Stimulated activated CD4-positive, alpha-beta T cell treated with anti-CD3 and anti-CD28 coated beads, Interleukin-15, amount 100 ng/mL, for 24 hours (primary cell): ENCODE measurements around the gene SULT1A1.
"Not testable (repeated sequence)": the region's sequence is repeated elsewhere in the genome, so short reads cannot be mapped to it uniquely, and the experiment has no call there.

Source experiments
- DNase-seq: peaks from one replicate; pipeline ENCODE4 v3.0.0-alpha.2; 2020

SULT1A1 gene

DNA sequence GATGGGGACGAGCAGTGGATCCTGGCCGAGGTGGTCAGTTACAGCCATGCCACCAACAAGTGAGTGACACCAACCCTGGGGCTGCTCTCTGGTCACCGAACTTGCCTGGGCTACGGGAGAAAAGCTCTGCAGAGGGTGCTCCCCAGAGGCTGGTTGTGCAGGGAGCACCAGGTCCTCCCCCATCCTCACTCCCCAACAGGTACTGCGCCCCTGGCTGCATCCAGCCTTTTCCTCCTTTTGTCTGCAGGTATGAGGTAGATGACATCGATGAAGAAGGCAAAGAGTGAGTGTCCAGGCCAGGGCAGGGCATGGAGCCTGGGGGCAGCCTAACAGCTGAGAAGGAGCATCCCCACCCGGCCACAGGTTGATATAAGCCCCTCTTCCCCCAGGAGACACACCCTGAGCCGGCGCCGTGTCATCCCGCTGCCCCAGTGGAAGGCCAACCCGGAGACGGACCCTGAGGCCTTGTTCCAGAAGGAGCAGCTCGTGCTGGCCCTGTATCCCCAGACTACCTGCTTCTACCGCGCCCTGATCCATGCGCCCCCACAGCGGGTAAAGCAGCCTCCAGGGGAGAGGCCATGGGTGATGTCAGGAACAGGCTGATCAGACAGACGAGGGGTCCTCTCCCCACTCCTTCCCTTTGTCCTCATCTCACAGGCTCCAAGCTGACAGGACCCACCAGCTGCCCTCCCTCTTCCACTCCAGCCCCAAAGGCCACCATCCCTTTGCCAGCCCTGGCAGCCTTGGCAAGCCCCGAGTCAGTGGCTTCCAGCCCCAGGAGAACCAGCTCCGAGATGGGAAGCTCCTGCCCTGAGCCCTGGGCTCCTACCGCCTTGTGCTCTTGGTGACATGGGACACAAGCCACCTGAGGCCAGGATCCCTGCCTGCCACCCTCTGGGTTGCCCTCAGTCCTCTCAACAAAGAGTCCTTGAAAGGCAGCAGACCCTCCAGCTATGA lies 19.2 kb downstream of the SULT1A1 start:
- DNase-seq: no peak

DNA sequence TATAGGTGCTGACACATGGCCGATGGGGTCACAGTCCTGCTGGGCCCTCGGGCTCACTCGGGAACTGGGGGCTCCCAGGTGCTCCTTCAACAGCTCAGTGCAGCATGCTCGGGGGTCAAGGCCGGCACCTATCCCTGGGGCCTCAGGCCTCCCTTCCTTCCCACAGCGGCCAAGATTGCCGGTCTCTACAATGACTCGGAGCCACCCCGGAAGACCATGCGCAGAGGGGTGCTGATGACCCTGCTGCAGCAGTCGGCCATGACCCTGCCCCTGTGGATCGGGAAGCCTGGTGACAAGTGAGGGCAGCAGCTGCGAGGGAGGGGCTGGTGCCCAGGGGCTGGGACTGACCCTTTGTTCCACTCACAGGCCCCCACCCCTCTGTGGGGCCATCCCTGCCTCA lies 19.9 kb downstream of the SULT1A1 start:
- DNase-seq: no peak

DNA sequence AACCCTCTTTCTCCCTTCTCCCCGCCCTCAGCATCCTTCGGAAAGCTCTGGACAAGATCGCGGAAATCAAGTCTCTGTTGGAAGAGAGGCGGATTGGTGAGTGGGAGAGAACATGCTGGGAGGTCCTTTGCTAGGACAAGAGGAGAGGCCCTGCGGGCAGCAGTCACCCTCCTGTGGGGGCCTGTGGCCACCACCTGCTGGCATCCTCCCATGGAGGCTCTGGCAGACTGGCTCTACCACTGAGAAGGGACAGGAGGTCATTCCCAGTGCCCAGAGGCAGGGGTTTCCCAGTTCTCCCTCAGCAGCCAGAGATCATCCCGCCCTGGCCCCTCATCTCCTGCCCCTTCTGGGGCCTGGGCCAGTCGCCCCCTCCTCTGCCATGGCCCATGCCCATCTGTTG lies 20.8 kb downstream of the SULT1A1 start:
- DNase-seq: no peak

DNA sequence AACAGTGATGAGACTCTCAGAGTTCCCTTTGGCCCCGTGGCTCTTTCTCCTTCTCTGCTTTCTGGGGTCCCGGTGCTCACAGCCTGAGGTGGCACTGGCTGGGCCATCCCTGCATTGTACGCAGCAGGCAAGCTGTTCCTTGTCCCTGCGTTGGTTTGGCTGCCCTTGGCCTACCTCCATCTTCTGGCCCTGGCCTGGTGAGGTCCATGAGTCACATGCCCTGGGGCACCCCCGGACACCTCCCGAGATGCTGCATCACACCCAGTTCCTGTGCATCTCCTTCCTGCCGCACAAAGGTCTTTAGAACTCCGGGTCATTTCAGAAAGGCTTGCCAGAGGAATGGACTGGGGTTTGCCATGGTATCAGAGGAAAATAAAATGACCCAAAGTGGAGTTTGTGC lies 22.5 kb downstream of the SULT1A1 start:
- DNase-seq: no peak

DNA sequence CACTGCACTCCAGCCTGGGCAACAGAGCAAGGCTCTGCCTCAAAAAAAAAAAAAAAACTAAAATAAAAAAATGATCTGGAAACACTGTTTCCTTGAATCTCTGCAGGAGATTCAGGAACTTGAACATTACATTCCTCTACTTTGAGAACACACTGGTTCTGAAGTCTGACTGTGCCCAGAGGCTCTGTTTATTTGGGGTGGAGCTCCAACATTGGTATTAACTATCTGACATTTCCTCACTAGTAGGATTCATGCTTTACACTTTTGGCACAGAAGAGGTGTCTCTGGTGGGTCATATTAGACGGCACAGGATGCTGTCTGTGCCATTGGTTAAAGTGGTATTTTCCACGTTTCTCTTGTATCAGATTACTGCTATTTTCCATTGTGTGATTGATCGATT lies 23.4 kb downstream of the SULT1A1 start:
- DNase-seq: no peak

DNA sequence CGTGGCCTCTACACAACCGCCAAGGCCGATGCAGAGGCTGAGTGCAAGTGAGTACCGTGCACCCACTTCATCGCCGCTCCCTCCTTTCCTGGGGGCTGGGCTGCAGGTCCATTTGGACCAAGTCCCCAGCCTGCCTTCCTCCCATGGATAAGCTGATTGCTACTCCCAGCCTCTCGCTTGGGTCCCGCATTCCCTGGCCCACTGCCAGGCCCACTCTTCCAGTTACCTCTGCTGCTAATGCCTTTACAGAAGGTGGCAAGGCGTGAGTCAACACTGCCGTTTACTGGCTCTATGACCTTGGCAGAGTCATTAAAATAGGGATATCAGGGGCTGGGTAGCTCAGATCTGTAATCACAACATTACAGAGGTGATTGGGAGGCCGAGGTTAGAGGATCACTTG lies 24.2 kb downstream of the SULT1A1 start:
- no peak for DNase-seq

DNA sequence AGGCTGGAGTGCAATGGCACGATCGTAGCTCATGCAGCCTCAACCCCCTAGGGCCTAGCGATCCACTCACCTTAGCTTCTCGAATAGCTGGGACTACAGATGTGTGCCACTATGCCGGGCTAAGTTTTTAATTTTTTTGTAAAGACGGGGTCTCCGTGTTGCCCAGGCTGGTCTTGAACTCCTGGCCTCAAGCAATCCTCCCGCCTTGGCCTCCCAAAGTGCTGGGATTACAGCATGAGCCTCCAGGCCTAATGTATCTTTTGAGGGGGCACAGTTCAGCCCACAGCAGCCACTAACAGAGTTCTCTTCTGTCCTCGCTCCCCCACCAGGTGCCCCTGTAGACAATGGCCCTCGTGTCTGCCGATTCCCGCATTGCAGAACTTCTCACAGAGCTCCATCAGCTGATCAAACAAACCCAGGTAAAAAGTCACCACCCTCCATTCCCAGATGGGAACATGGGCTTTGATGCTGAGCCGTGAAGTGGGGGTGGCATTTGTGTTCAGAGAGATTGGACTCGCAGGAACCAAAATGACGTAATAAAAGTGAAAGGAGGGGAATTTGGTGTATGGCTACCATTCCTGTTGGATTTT lies 29.0 kb downstream of the SULT1A1 start:
- DNase-seq: no peak

DNA sequence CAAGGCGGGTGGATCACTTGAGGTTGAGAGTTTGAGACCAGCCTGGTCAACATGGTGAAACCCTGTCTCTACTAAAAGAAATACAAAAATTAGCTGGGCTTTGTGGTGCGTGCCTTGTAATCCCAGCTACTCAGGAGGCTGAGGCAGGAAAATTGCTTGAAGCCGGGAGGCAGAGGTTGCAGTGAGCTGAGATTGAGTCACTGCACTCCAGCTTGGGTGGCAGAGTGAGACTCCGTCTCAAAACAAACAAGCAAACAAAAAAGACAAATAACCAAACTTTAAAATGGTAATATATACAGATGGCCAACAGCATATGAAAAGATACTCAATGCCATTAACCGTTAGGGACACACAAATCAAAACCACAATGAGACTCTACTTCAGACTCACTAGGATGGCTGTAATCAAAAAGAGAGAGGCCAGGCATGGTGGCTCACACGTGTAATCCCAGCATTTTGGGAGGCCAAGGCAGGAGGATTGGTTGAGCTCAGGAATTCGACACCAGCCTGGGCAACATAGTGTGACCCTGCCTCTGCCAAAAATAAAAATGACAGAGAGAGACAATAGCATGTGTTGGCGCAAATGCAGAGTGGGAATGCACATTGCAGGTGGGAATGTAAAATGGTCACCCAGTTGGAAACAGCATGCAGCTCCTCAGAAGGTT lies 34.3 kb downstream of the SULT1A1 start:
- DNase-seq: no peak

DNA sequence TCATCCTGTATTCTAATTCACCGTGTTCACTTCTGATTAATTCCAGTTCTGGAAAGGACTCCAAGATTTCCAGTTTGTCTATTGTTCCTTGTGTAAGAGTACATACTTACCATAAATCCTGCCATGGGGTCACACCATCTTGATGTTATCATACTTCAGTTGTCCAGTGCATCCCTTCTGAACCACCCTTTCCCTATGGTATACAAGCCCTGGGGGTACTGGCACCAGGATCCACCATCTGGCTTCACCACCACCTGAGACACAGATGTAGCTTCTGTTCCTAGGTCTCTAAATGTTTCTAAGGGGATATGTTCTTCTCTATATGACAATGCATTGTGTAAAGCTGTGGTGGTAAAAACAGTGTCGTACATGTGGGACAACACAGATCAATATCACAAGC lies 34.9 kb downstream of the SULT1A1 start:
- no peak for DNase-seq

DNA sequence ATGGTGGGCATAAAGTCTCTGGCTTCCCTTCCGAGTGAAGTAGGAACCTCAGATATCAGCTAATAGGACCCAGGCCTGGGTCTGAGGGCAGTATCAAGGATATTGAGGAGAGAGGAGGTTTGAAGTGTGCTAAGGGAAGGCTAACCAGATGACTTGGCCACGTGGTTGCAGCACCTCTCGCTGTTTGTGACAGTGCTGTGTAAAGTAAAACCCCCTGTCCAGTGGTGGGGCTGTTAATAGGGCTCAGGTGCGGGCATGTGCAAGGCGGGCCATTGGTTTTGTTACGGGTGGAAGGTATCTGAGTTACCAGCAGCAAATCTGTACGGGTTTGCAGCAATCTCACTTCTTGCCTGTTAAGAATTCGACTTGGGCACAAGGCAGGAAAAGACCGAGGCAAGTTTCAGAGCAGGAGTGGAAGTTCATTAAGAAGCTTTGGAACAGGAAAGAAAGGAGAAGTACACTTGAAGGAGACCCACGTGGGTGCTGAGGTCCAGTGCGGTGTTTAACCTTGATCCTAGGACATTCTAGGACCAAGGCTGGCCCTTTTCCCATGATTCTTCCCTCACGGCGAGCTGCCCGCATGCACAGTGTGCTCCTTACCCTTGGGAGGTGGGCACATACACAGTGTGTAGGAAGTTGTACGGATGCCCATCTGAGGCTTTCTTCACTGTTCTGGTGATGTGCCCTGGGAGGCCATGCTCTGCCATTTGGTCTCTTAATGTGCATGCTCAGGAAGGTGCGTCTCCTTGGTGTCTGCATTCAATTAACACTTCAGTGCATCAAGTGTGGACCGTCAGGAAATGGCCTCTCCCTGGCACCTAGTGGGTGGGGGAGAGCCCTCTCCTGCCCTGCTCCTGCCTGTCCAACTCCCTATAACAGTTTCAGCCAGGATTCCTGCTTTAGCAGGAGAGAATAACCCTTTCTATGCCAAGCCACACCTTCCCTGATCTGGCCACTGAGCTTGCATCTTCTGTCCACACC lies 35.8 kb downstream of the SULT1A1 start:
- no peak for DNase-seq

DNA sequence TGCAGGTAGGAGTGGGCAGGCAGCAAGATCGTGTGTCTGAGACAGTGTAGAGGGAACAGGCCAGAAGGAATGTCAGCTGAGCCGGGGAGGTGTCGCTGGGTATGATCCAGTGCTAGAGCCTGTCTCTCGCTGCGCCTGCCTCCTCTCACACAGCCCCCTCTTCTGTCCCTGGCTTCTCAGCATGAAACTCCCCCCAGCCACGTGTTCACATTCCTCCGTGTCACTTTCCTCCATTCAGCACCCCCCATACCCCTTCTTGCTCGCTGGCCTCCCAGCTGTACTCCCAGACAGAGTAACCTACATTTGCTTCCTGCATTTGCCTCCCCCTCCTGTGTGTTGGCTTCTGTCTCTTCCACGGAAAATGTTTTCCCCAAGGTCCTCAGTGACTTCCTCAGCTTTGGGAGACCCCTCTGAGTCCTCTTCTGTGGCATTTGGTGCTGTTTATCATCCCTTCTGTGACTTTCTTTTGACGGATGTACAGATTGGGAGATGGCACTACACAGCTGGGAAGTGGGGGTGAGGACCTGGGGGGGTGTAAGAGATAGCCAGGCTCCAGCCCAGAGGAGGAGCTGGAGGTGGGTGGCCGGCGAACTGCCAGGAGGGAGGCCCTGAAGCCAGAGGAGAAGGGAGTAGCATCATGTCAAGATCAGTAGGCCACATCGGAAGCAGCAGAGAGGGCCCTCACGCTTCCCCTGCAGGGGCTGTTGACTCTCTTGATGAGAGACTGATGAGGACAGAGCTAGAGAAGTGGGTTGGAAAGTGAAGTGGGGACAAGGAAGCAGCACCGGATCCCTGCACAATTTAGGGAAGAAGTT lies 36.9 kb downstream of the SULT1A1 start:
- DNase-seq: no peak

DNA sequence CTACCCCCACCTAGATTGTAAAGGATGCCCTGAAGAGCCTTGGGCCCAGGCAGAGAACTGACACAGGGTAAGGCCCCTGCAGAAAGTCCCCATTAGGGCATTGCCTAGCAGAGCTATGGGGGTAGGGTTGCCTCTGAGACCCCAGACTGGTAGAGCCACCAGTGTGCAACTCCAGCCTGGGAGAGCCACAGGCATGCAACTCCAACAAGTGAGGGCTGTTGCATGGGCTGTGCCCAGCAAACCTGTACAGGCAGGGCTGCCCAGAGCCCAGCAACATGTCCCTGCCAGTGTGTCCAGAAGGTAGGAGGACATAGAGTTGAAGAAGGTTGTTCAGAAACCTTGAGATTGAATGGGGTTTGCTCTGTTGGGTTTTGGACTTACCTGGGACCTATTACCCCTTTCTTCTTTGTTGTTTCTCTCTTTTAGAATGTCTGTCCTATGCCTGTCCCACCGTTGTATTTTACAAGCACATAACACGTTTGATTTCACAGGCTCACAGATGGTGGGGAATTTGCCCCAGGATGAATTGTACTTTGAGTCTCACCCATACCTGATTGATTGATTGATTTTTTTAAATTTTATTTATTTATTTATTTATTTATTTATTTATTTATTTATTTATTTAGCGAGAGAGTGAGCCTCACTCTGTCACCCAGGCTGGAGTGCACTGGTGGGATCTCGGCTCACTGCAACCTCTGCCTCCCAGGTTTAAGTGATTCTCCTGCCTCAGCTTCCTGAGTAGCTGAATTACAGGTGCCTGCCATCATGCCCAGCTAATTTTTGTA lies 39.7 kb downstream of the SULT1A1 start:
- no peak for DNase-seq

DNA sequence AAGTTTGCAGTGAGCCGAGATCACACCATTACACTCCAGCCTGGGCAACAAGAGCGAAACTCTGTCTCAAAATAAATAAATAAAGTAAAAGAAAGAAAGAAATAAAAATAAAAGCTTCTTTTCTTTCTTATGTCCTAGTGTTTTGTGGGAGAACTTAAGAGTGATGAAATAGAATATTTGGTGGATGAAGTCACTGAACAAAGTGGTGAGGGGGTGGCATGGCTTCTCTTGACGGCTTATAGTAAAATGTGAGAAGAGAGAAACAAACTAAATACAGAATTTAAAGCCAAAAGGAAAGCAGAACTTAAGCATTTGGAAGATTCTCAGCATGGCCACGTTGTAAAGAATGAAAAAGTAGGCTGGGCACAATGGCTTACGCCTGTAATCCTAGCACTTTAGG lies 40.8 kb downstream of the SULT1A1 start:
- no peak for DNase-seq

DNA sequence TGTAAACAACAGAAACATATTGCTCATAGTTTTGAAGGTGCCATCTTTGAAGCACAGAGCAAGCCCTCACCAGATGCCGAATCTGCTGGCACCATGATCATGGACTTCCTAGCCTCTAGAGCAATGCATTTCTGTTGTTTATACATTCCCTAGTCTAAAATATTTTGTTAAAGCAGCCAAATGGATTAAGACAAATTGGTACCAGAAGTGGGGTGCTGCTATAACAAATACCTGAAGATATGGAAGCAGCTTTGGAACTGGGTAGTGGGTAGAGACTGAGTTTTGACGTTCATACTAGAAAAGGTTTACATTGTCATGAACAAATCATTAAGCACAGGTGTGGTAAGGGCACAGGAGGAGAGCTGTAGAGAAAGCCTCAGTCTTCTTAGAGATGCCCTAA lies 42.6 kb downstream of the SULT1A1 start:
- DNase-seq: no peak

DNA sequence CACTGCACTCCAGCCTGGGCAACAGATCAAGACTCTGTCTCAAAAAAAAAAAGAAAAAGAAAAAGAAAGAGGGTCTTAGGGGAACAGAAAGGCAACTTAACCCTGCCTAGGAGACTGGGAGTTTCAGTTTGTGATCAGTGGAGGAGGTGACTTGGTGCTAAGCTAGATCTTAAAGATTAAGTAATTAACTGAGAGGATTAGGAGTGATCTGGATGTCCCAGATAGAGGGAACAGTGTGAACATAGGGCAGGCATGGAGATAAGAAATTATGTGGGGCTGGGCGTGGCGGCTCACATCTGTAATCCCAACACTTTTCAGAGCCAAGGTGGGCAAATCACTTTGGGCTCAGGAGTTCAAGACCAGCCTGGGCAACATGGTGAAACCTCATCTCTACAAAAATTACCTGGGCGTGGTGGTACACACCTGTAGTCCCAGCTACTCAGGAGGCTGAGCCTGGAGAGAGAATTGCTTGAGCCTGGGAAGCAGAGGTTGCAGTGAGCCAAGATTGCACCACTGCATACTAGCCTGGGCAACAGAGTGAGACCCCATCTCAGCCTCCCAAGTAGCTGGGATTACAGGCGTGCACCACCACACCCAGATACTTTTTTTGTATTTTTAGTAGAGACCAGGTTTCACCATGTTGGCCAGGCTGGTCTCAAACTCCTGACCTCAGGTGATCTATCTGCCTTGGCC lies 43.5 kb downstream of the SULT1A1 start:
- DNase-seq: not testable (repeated sequence)

DNA sequence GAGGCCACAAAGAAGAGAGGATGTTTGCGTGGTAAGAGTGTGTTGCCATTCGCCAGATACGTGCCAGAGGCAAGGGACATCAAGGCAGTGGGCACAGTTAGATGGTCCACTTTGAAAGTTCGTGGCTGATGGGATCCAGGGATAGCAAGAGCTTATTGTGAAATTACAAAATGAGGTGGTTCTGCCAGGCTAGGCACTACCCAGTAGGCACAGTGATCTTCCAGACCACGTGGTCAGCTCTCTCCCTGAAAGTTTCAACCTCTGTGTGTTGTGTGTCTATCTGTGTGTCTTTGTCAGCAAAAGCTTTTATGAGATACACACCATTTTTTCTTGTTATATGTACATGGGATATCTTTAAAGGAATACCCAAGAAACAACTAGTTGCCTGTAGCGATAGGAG lies 46.6 kb downstream of the SULT1A1 start:
- no peak for DNase-seq

DNA sequence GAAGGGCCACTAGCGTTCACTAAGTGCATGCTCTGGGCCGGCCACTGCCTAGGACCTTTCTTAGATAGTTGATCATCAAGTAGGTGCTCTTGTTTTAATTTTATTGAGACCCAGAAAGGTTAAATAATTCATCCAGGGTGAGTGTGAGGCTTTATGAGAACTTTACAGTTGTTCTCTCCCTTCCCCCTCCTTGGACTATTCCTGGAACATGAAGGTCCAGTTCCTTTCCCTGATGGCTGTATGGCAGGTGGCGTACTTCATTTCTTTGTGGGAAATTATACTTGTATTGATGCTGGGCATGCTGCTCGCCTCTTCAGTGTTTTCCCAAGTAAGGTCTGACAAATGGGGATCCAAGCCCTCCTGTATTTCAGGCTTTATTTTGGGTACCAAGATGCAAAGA lies 47.6 kb downstream of the SULT1A1 start:
- no peak for DNase-seq

DNA sequence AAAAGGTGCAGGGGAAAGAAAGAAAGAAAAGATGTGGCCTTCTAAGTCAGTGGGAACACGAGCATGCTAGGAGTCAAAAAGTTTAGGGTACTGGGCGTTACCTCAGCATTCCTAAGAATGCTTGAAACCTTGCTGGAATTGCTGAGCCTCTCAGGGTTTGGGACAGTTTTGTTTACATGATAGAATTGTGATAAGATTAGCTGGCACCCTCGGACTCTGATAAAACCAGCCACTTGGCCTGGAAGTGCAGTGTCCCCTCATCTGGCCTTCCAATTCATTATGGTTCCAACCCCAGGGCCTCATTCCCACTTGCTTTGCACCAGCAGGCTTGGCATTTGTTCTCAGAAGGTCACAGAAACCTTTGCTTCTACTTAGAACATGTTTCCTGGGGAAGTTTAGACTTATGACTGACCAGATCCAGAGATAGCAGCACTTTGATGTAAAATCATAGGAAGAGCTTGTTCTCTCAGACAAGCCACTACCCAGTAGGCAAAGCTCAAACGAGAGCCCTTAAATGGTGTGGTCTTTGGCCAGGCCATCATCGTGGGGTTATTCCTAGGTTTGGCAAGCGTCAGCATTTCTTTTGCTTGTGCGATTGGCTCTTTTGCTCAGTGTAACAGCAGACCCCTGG lies 48.2 kb downstream of the SULT1A1 start:
- DNase-seq: no peak

DNA sequence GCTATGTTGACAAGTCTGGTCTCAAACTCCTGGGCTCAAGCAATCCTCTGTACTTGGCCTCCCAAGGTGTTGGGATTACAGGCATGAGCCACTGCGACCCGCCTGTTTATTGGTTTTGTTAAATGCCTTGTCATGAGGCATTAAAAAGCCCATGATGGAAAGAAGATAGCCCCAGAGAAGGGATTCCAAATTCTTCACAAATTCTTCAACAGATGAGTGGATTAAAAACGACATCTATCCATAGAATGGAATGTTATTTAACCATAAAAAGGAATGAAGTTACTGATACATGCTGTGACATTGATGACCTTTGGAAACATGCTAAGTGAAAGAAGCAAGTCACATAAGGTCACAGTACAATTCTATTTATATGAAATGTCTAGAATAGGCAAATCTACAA lies 51.4 kb downstream of the SULT1A1 start:
- DNase-seq: no peak

DNA sequence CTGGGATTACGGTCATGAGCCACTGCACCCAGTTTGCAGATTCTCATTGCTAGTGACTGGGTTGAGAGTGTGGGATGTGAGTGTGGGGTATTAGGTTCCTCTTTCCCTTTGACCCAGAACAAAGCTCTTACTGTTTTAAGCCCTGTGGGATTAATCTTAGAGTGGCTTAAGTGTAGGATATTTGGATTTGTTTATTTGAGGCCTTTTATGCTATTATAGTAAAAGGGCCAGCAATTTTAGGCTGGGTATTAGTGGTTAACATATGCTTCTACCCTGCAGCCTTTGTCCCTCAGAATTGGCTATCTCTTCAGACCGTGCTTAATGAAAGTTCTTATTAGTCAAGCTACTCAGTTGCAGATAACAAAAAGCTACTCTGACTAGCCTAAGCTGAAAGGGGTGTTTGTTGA lies 52.9 kb downstream of the SULT1A1 start:
- DNase-seq: no peak
